ENCODE results near the gene MAML2. TPM values are rescaled to one million over a fixed set of nuclear protein-coding genes. Genes with fewer than 3 reads are reported as not detected.

The MAML2 gene
- total and polyA plus RNA-seq, 2 of the 8 experiments (the other 6 are each of a cell fraction or from before 2014, with no cell fraction given): 3.8 to 6.6 TPM

- WGBS, 2 experiments (ENCODE audit: extremely low coverage in 1 of 2, insufficient coverage in 1 of 2, insufficient read length in 1 of 2, insufficient replicate concordance in 2 of 2, low coverage in 1 of 2, low lambda C conversion rate in 2 of 2, missing lambda C conversion rate in 1 of 2): 74% methylated on average over 4 of the region's 4 CpGs; no CpG with 5 or more reads in 1 of the 2 experiments
- no peak overlapping the region for H3K4me2 ChIP-seq (ENCODE audit: insufficient read depth in 1 of 2, low read depth in 2 of 2, low read length in 2 of 2)
- no peaks in the 10 kb centered on the region for H3K36me3 ChIP-seq (ENCODE audit: control insufficient read depth in 2 of 4, insufficient read depth in 4 of 4, low read length in 3 of 4)
- no peaks in the 10 kb centered on the region for H4K20me1 ChIP-seq (replicated peaks in 1 of 2; ENCODE audit: control insufficient read depth in 1 of 2, insufficient read depth in 2 of 2, low read length in 2 of 2)
- H3K9ac ChIP-seq (replicated peaks in 1 of 4; ENCODE audit: extremely low read depth in 1 of 4, low read depth in 3 of 4, low read length in 3 of 4): no peak overlapping the region
- no peak for FAIRE-seq
- H2AFZ ChIP-seq (ENCODE audit: low read length): no peak overlapping the region
- no peak overlapping the region for H3K56ac ChIP-seq (replicated peaks; ENCODE audit: insufficient read length, low read depth, low read length)
- H3K79me2 ChIP-seq (ENCODE audit: control insufficient read depth in 1 of 2, insufficient read depth in 2 of 2, low read length in 2 of 2): no peaks in the 10 kb centered on the region
- no peak overlapping the region for H3K4me3 ChIP-seq (ENCODE audit: extremely low read depth in 1 of 4, insufficient read depth in 2 of 4, low read depth in 3 of 4, low read length in 4 of 4)
- H3K9me3 ChIP-seq (ENCODE audit: insufficient read depth in 2 of 2, low read depth in 1 of 2, low read length in 1 of 2): no peaks in the 10 kb centered on the region
- peak in 1 of 2 experiments; percentile 7; a peak in 1 of 4 replicates for TF ChIP-seq RAD21 (IDR thresholded peaks at IDR 0.05 in 1 of 2, conservative IDR thresholded peaks at IDR 0.05 in 1 of 2; ENCODE audit: low read depth in 2 of 2, low read length in 2 of 2)
- no peak for TF ChIP-seq ZNF274 (IDR thresholded peaks at IDR 0.05; ENCODE audit: borderline replicate concordance, extremely low read depth, low read length)
- no peak overlapping the region for H2BK15ac ChIP-seq (ENCODE audit: low read length)
- H3K4ac ChIP-seq (replicated peaks; ENCODE audit: insufficient read length, low read depth, low read length): no peak overlapping the region
- no peaks in the 10 kb centered on the region for H3K79me1 ChIP-seq (ENCODE audit: low read depth, low read length)
- H4K8ac ChIP-seq (ENCODE audit: extremely low read depth, insufficient read depth, low read length): no peak overlapping the region
- H3K4me1 ChIP-seq (replicated peaks in 1 of 4; ENCODE audit: control insufficient read depth in 3 of 4, insufficient read depth in 4 of 4, low read length in 3 of 4): peaks cover 0 to 2% (median 0%) of the 10 kb centered on the region in 4 experiments; a peak in 1 of 7 replicates
- H3K14ac ChIP-seq (ENCODE audit: insufficient read length): no peak overlapping the region
- no peak overlapping the region for H4K91ac ChIP-seq (replicated peaks; ENCODE audit: insufficient read length, low read length)
- ChIA-PET CTCF (ENCODE audit: partially characterized antibody) (no interaction called here), POLR2A (ENCODE audit: partially characterized antibody) (no interaction called here)
- H3K23me2 ChIP-seq (ENCODE audit: low read depth, low read length): no peaks in the 10 kb centered on the region
- no peaks in the 10 kb centered on the region for H3K27me3 ChIP-seq (replicated peaks in 1 of 4; ENCODE audit: control insufficient read depth in 3 of 4, extremely low read depth in 1 of 4, insufficient read depth in 3 of 4, low read length in 3 of 4)
- H3K27ac ChIP-seq (ENCODE audit: low read depth, low read length): no peak overlapping the region
- H2BK12ac ChIP-seq (ENCODE audit: low read depth, low read length): no peak overlapping the region
- no peak overlapping the region for H2BK120ac ChIP-seq (replicated peaks; ENCODE audit: low read depth, low read length)
- H4K5ac ChIP-seq (ENCODE audit: insufficient read length, low read depth, low read length): no peak overlapping the region
- no peak overlapping the region for H3K23ac ChIP-seq (ENCODE audit: insufficient read length)
- H3K18ac ChIP-seq (ENCODE audit: extremely low read depth, low read length): no peak overlapping the region
- H2AK5ac ChIP-seq (ENCODE audit: low read depth, low read length): no peak overlapping the region
- DNase-seq (ENCODE audit: low read depth in 1 of 2, low spot score in 2 of 2): no peak
- no peak overlapping the region for H2BK20ac ChIP-seq (ENCODE audit: low read length)
- no peak overlapping the region for H2BK5ac ChIP-seq (ENCODE audit: low read depth, low read length)
These were observed 305.5 kb downstream of the MAML2 start for GRCh38 chr11:96037405-96037949.
